Fibroblast of lung (primary cell): ENCODE data around the gene LPIN1. TPM values are rescaled to one million over a fixed set of nuclear protein-coding genes. Genes with fewer than 3 reads are reported as not detected.

Experiments
- DNase-seq, 2 donors: peaks; one replicate each; pipeline versions ENCODE4 v3.0.0 to v3.0.0-alpha.2; 2010; ENCODE audit warnings: low read depth in 2 of 2
- H2AFZ ChIP-seq: 2 replicates; pipeline ENCODE4 v1.5.1; 2012; ENCODE audit warnings: low read length, control low read depth, inconsistent platforms
- H3K27ac ChIP-seq: 2 replicates; pipeline ENCODE4 v1.5.1; 2011; ENCODE audit warnings: low read length, control low read depth; ENCODE audit not compliant: insufficient read depth
- H3K27me3 ChIP-seq: 2 replicates; pipeline ENCODE4 v1.5.1; 2011; ENCODE audit warnings: mild to moderate bottlenecking, low read length; ENCODE audit not compliant: control insufficient read depth, insufficient read depth
- H3K36me3 ChIP-seq: 2 replicates; pipeline ENCODE4 v1.5.1; 2011; ENCODE audit warnings: low read length; ENCODE audit not compliant: control insufficient read depth, insufficient read depth
- H3K4me1 ChIP-seq: 2 replicates; pipeline ENCODE4 v1.5.1; 2011; ENCODE audit warnings: low read length; ENCODE audit not compliant: control insufficient read depth, insufficient read depth; ENCODE audit errors: extremely low read depth
- H3K4me2 ChIP-seq: 2 replicates; pipeline ENCODE4 v1.5.1; 2011; ENCODE audit warnings: low read length, control low read depth; ENCODE audit not compliant: insufficient read depth; ENCODE audit errors: extremely low read depth
- H3K4me3 ChIP-seq, 4 experiments: fragments of 200-600 bp in 1 of 4; sonication (generic) in 1 of 4; replicated peaks in 1 of 4; 2 replicates each; pipeline ENCODE4 v1.5.1; 2011 to 2016; ENCODE audit warnings: low read length in 4 of 4, low read depth in 3 of 4, mild to moderate bottlenecking in 3 of 4, control low read depth in 2 of 4, inconsistent platforms in 1 of 4, mixed read lengths in 1 of 4; ENCODE audit not compliant: insufficient read depth in 1 of 4; ENCODE audit errors: control extremely low read depth in 1 of 4
- H3K79me2 ChIP-seq: 2 replicates; pipeline ENCODE4 v1.5.1; 2012; ENCODE audit warnings: mild to moderate bottlenecking, low read length, inconsistent platforms; ENCODE audit not compliant: control insufficient read depth, insufficient read depth
- H3K9ac ChIP-seq: 2 replicates; pipeline ENCODE4 v1.5.1; 2011; ENCODE audit warnings: mild to moderate bottlenecking, low read length, control low read depth; ENCODE audit not compliant: insufficient read depth
- H3K9me3 ChIP-seq: 2 replicates; pipeline ENCODE4 v1.5.1; 2012; ENCODE audit warnings: low read depth, low read length; ENCODE audit not compliant: control insufficient read depth, insufficient read depth
- H4K20me1 ChIP-seq: 2 replicates; pipeline ENCODE4 v1.5.1; 2011; ENCODE audit warnings: low read length; ENCODE audit not compliant: control insufficient read depth, insufficient read depth; ENCODE audit errors: extremely low read depth
- EZH2 ChIP-seq: IDR thresholded peaks from 2 replicates; pipeline ENCODE4 v1.5.1; 2012; ENCODE audit warnings: low read length, control low read depth, mild to moderate bottlenecking; ENCODE audit errors: missing control alignments
- polyA plus RNA-seq, 2 donors: library from polyadenylated mRNA; depleted of rRNA in 1 of 2; stranded (reverse) in 1 of 2; unstranded in 1 of 2; fragments of >200 nt; gene quantifications; 2 replicates each; pipeline ENCODE4 v1.2.1, GENCODE V29; 2011 to 2012; ENCODE audit warnings: missing spikeins in 1 of 2
- total RNA-seq: library from RNA; depleted of rRNA; stranded (reverse); fragments of >200 nt; gene quantifications from 2 replicates; pipeline ENCODE4 v1.2.1, GENCODE V29; 2014
- TF ChIP-seq, protein P1 (sequence below), 2 donors: IDR thresholded peaks in 1 of 2; conservative IDR thresholded peaks in 1 of 2; 1 replicate in 1 of 2; 2 replicates in 1 of 2; pipeline ENCODE4 v1.5.1; 2011 to 2012; ENCODE audit warnings: low read length in 2 of 2, control low read depth in 1 of 2, inconsistent platforms in 1 of 2, low read depth in 1 of 2, mild to moderate bottlenecking in 1 of 2

The LPIN1 gene
- total and polyA plus RNA-seq, 2 donors (not counting 1 experiment from before 2014, with no cell fraction given): 87.8 to 205 TPM

DNA sequence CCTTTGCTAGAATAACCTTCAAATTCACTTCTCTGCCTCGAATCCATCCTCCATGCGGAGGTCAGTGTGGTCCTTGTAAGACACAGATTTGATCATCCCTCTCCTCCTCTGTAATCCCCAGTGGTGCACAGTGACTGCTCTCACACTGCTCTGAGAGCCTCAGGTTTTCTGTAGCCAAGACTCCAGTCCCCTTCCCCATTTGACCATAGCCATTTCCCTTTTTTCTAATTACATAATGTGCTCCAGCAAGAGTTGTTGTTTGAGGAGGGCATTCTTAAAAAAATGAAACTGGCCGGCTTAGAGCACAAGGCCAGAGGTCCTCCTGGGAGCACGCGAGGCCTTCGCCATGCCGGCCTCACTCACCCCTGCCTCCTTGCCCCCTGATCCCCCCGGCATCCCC is 34.7 kb upstream of the LPIN1 start:
- Histone ChIP-seq H3K4me2 (no peak overlapping the region), H3K79me2 (no peaks in the 10 kb centered on the region), H4K20me1 (no peaks in the 10 kb centered on the region), H3K36me3 (no peaks in the 10 kb centered on the region), H3K9me3 (no peaks in the 10 kb centered on the region), H3K4me1 (peaks cover 5% of the 10 kb centered on the region), H3K27me3 (no peaks in the 10 kb centered on the region), H3K4me3 (no peak overlapping the region), H3K27ac (no peak overlapping the region), H3K9ac (no peak overlapping the region), H2AFZ (no peak overlapping the region)
- TF ChIP-seq, protein P1, sequence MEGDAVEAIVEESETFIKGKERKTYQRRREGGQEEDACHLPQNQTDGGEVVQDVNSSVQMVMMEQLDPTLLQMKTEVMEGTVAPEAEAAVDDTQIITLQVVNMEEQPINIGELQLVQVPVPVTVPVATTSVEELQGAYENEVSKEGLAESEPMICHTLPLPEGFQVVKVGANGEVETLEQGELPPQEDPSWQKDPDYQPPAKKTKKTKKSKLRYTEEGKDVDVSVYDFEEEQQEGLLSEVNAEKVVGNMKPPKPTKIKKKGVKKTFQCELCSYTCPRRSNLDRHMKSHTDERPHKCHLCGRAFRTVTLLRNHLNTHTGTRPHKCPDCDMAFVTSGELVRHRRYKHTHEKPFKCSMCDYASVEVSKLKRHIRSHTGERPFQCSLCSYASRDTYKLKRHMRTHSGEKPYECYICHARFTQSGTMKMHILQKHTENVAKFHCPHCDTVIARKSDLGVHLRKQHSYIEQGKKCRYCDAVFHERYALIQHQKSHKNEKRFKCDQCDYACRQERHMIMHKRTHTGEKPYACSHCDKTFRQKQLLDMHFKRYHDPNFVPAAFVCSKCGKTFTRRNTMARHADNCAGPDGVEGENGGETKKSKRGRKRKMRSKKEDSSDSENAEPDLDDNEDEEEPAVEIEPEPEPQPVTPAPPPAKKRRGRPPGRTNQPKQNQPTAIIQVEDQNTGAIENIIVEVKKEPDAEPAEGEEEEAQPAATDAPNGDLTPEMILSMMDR (conservative IDR thresholded peaks at IDR 0.05 in 1 of 2, IDR thresholded peaks at IDR 0.05 in 1 of 2; ENCODE audit: low read depth in 1 of 2, low read length in 2 of 2): no peak
- TF ChIP-seq EZH2: no peak
- no peak for DNase-seq

DNA sequence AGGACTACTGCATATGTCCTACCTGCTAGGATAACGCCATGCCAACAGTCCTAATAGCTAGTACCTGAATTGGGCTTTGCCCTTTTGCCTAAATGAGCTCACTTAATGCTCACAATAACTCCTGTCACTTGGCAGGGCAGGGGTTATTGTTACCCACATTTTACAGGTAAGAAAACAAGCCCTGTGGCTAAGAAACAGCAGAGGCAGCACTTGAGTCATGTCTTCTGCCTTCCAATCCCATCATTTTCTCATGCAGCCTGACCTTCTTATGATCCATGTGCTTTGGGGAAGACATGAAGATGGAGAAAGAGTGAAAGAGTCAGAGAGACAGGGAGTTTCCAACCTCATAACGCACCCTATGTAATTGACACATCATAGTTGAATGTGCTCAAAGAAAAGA is 33.6 kb upstream of the LPIN1 start:
- H3K9ac ChIP-seq: no peak overlapping the region
- peaks cover 1% of the 10 kb centered on the region for H3K27me3 ChIP-seq
- TF ChIP-seq, protein P1 (conservative IDR thresholded peaks at IDR 0.05 in 1 of 2, IDR thresholded peaks at IDR 0.05 in 1 of 2; ENCODE audit: low read depth in 1 of 2, low read length in 2 of 2): no peak
- no peak for TF ChIP-seq EZH2
- H3K4me1 ChIP-seq: peaks cover 9% of the 10 kb centered on the region
- no peak for DNase-seq
- no peaks in the 10 kb centered on the region for H3K9me3 ChIP-seq
- H3K4me3 ChIP-seq: no peak overlapping the region
- no peaks in the 10 kb centered on the region for H3K36me3 ChIP-seq
- H2AFZ ChIP-seq: no peak overlapping the region
- H4K20me1 ChIP-seq: no peaks in the 10 kb centered on the region
- no peak overlapping the region for H3K4me2 ChIP-seq
- no peak overlapping the region for H3K27ac ChIP-seq
- H3K79me2 ChIP-seq: no peaks in the 10 kb centered on the region

DNA sequence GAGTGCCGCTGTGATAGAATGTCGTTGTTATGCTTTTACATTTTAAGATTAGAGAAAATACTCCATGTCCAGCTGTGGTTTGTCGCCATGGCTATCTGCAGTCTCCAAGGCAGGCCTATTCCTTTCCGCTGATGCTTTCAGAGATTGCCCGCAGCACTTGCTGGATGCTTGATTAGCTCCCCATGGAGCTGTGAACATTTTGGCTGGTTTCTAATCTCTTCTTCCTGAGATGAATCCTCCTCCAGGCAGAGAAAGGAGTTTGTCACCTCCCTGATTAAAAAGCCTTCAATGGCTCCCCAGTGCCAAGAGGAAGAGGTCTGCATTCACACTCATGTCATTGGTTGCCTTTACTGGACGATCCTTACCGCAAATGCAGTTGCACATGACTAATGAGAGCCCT is 32.6 kb upstream of the LPIN1 start:
- H3K36me3 ChIP-seq: no peaks in the 10 kb centered on the region
- H3K9ac ChIP-seq: no peak overlapping the region
- TF ChIP-seq, protein P1 (conservative IDR thresholded peaks at IDR 0.05 in 1 of 2, IDR thresholded peaks at IDR 0.05 in 1 of 2; ENCODE audit: low read depth in 1 of 2, low read length in 2 of 2): no peak
- H4K20me1 ChIP-seq: no peaks in the 10 kb centered on the region
- H3K4me1 ChIP-seq: peaks cover 9% of the 10 kb centered on the region
- no peak overlapping the region for H3K4me2 ChIP-seq
- H2AFZ ChIP-seq: no peak overlapping the region
- no peak for DNase-seq
- H3K9me3 ChIP-seq: no peaks in the 10 kb centered on the region
- no peaks in the 10 kb centered on the region for H3K79me2 ChIP-seq
- no peak overlapping the region for H3K4me3 ChIP-seq
- no peak overlapping the region for H3K27ac ChIP-seq
- peaks cover 5% of the 10 kb centered on the region for H3K27me3 ChIP-seq
